DND-41 (cell line): ENCODE results near the gene MRPL42.

Source experiments
- ATAC-seq: fragments of 200-7000 bp; cut with Tn5 transposase; 3 replicates; pipeline ENCODE4 v1.9.1; 2021; ENCODE audit warnings: low read depth; ENCODE audit not compliant: insufficient read depth
- DNase-seq: peaks from one replicate; pipeline ENCODE4 v3.0.0-alpha.2; 2020
- H2AFZ ChIP-seq: 2 replicates; pipeline ENCODE4 v1.6.0; 2012; ENCODE audit warnings: low read depth, low read length
- H3K27ac ChIP-seq: 2 replicates; pipeline ENCODE4 v1.5.1; 2012; ENCODE audit warnings: low read length, inconsistent platforms
- H3K27me3 ChIP-seq: fragments of 200-600 bp; sonication (generic); 2 replicates; pipeline ENCODE4 v1.6.0; 2012; ENCODE audit warnings: low read length, mild to moderate bottlenecking, inconsistent platforms; ENCODE audit not compliant: insufficient read depth, poor library complexity
- H3K36me3 ChIP-seq: 2 replicates; pipeline ENCODE4 v1.5.1; 2012; ENCODE audit warnings: low read length, inconsistent platforms; ENCODE audit not compliant: insufficient read depth
- H3K4me1 ChIP-seq: 2 replicates; pipeline ENCODE4 v1.5.1; 2012; ENCODE audit warnings: mild to moderate bottlenecking, low read length; ENCODE audit not compliant: insufficient read depth
- H3K4me2 ChIP-seq: 2 replicates; pipeline ENCODE4 v1.6.0; 2012; ENCODE audit warnings: mild to moderate bottlenecking, moderate library complexity, low read length, inconsistent platforms; ENCODE audit not compliant: insufficient read depth
- H3K4me3 ChIP-seq, 2 experiments: fragments of 200-600 bp in 1 of 2; shearing (Covaris generic) in 1 of 2; 2 replicates each; pipeline ENCODE4 v1.5.1; 2012 to 2016; ENCODE audit warnings: inconsistent platforms in 2 of 2, low read length in 2 of 2, mild to moderate bottlenecking in 2 of 2, low read depth in 1 of 2, moderate library complexity in 1 of 2
- H3K79me2 ChIP-seq: 2 replicates; pipeline ENCODE4 v1.6.0; 2012; ENCODE audit warnings: low read length, inconsistent platforms; ENCODE audit not compliant: insufficient read depth
- H3K9ac ChIP-seq: 2 replicates; pipeline ENCODE4 v1.6.0; 2012; ENCODE audit warnings: low read depth, mild to moderate bottlenecking, inconsistent platforms, low read length, moderate library complexity
- H3K9me3 ChIP-seq: 2 replicates; pipeline ENCODE4 v1.5.1; 2012; ENCODE audit warnings: low read length, moderate library complexity, mild to moderate bottlenecking, inconsistent platforms; ENCODE audit not compliant: insufficient read depth, severe bottlenecking
- H4K20me1 ChIP-seq: 2 replicates; pipeline ENCODE4 v1.6.0; 2012; ENCODE audit warnings: low read length; ENCODE audit not compliant: insufficient read depth
- CTCF ChIP-seq: IDR thresholded peaks from 2 replicates; pipeline ENCODE4 v1.5.1; 2012; ENCODE audit warnings: borderline replicate concordance, low read length, moderate library complexity, mild to moderate bottlenecking; ENCODE audit not compliant: poor library complexity, severe bottlenecking; ENCODE audit errors: extremely low read depth
- EZH2 ChIP-seq: IDR thresholded peaks from 3 replicates; pipeline ENCODE4 v1.6.1; 2012; ENCODE audit warnings: borderline replicate concordance, low read depth, mild to moderate bottlenecking, moderate library complexity, low read length, inconsistent platforms; ENCODE audit not compliant: severe bottlenecking

MRPL42 gene

GRCh38 chr12:93427779-93428564 is 39.3 kb upstream of the MRPL42 start:
- no peak overlapping the region for H2AFZ ChIP-seq
- H3K79me2 ChIP-seq, result peaks cover 99% of the 10 kb centered on the region
- no peak overlapping the region for H3K4me3 ChIP-seq
- ATAC-seq (no peak), DNase-seq (no peak)
- H3K4me2 ChIP-seq, result no peak overlapping the region
- no peaks in the 10 kb centered on the region for H3K4me1 ChIP-seq
- no peak overlapping the region for H3K9ac ChIP-seq
- no peak for TF ChIP-seq CTCF
- TF ChIP-seq EZH2, result no peak
- no peaks in the 10 kb centered on the region for H3K9me3 ChIP-seq
- H3K27me3 ChIP-seq, result no peaks in the 10 kb centered on the region
- peaks cover 2% of the 10 kb centered on the region; the same call in 1 of the 2 replicates for H3K36me3 ChIP-seq
- H4K20me1 ChIP-seq, result peaks cover 87% of the 10 kb centered on the region
- H3K27ac ChIP-seq, result no peak overlapping the region

- H4K20me1 ChIP-seq, result peaks cover 87% of the 10 kb centered on the region
- no peaks in the 10 kb centered on the region for H3K4me1 ChIP-seq
- ATAC-seq (no peak), DNase-seq (no peak)
- no peak for TF ChIP-seq EZH2
- no peak for TF ChIP-seq CTCF
- peaks cover 99% of the 10 kb centered on the region for H3K79me2 ChIP-seq
- no peak overlapping the region for H3K4me3 ChIP-seq
- H2AFZ ChIP-seq, result no peak overlapping the region
- no peak overlapping the region for H3K9ac ChIP-seq
- H3K27me3 ChIP-seq, result no peaks in the 10 kb centered on the region
- H3K36me3 ChIP-seq, result no peaks in the 10 kb centered on the region
- no peaks in the 10 kb centered on the region for H3K9me3 ChIP-seq
- no peak overlapping the region for H3K27ac ChIP-seq
- H3K4me2 ChIP-seq, result no peak overlapping the region
Observed at GRCh38 chr12:93429448-93429847, 37.9 kb upstream of the MRPL42 start.

- Histone ChIP-seq H3K36me3 (no peaks in the 10 kb centered on the region), H3K9me3 (no peaks in the 10 kb centered on the region), H3K79me2 (peaks cover 99% of the 10 kb centered on the region), H3K4me3 (no peak overlapping the region), H4K20me1 (peaks cover 84% of the 10 kb centered on the region), H2AFZ (no peak overlapping the region), H3K4me1 (no peaks in the 10 kb centered on the region), H3K4me2 (no peak overlapping the region), H3K27ac (no peak overlapping the region), H3K9ac (no peak overlapping the region), H3K27me3 (no peaks in the 10 kb centered on the region)
- DNase-seq, result no peak
- no peak for ATAC-seq
- TF ChIP-seq EZH2 (no peak), CTCF (no peak)
Observed at GRCh38 chr12:93429852-93430251, 37.5 kb upstream of the MRPL42 start.
